Lower leg skin (tissue), 4 donors: Measurements from ENCODE around the gene CAMTA1. TPM values are rescaled to one million over a fixed set of nuclear protein-coding genes. Genes with fewer than 3 reads are reported as not detected.

ENCODE experiments used
- DNase-seq, 2 donors: peaks; one replicate each; pipeline ENCODE4 v3.0.0-alpha.2; 2019; ENCODE audit warnings: low spot score in 2 of 2
- H3K4me3 ChIP-seq: fragments of 200-600 bp; sonication (generic); 2 replicates; pipeline ENCODE4 v1.5.1; 2017; ENCODE audit warnings: mild to moderate bottlenecking, low read depth; ENCODE audit not compliant: poor library complexity, severe bottlenecking
- POLR2A ChIP-seq, 2 donors: fragments of 450-650 bp; IDR thresholded peaks; one replicate each; pipeline ENCODE4 v1.6.1; 2016 to 2017; ENCODE audit warnings: antibody characterized with exemption in 2 of 2, mild to moderate bottlenecking in 1 of 2, moderate library complexity in 1 of 2
- WGBS, 2 donors: methylation state at CpG; one replicate each; pipeline ENCODE4 v1.1.5; 2018; 5-methylcytosine and 5-hydroxymethylcytosine counted together
- intact Hi-C: fragments of 100-400 bp; cut with DNase I; formaldehyde crosslinking; loops from one replicate; pipeline ENCODE4 v1.15.0; 2023; ENCODE audit warnings: low total_unique reads
- total RNA-seq, 4 donors: library from RNA; depleted of rRNA; stranded (reverse); fragments of >200 nt; gene quantifications; one replicate each; pipeline ENCODE4 v1.1.0, GENCODE V29; 2016
- TF ChIP-seq, protein P1 (sequence below), 3 donors: fragments of 450-650 bp; IDR thresholded peaks; one replicate each; pipeline ENCODE4 v1.5.1; 2016; ENCODE audit warnings: antibody characterized with exemption in 3 of 3, mild to moderate bottlenecking in 3 of 3, moderate library complexity in 2 of 3

CAMTA1 gene
- total RNA-seq, 4 donors from 2014 or later, result 24.4 to 52.3 (median 32.9) TPM

DNA sequence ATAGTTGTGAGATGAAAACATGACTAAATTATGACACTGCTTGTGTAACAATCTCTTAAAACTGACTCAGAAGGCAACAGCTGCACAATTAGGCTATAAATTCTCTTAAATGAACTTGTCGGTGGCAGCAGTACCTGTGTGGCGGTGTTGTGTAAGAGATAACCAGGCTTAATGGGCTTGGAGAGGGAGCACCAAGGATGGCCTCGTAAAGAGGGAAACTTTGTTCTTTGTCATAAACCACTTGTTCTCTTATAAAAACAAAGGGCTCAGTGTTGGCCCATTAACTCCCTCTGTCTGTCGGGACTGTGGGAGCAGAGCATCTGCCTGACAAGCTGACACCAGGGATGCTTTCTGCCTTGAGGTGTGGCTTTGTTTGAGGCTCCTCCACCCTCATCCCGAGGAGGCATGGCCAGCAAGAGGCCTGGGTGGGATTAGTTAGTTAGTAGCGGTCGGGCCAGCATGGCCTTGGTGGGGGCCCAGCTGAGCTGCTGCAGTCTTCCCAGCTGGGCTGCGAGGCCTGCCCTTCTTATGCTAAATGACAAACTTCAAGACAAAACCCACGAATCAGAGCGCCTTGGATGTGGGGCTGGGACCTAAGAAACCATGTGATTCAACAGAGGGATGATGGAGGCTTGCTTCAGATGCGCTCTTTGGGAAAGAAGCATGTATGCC lies 171.4 kb downstream of the CAMTA1 start:
- WGBS, 2 donors, result 69 to 75% methylated on average over 11 of the region's 11 CpGs
- DNase-seq, result no peak
- no peak overlapping the region for H3K4me3 ChIP-seq
- TF ChIP-seq, protein P1, sequence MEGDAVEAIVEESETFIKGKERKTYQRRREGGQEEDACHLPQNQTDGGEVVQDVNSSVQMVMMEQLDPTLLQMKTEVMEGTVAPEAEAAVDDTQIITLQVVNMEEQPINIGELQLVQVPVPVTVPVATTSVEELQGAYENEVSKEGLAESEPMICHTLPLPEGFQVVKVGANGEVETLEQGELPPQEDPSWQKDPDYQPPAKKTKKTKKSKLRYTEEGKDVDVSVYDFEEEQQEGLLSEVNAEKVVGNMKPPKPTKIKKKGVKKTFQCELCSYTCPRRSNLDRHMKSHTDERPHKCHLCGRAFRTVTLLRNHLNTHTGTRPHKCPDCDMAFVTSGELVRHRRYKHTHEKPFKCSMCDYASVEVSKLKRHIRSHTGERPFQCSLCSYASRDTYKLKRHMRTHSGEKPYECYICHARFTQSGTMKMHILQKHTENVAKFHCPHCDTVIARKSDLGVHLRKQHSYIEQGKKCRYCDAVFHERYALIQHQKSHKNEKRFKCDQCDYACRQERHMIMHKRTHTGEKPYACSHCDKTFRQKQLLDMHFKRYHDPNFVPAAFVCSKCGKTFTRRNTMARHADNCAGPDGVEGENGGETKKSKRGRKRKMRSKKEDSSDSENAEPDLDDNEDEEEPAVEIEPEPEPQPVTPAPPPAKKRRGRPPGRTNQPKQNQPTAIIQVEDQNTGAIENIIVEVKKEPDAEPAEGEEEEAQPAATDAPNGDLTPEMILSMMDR (IDR thresholded peaks at IDR 0.05), result no peak
- TF ChIP-seq POLR2A (IDR thresholded peaks at IDR 0.05), result no peak
- intact Hi-C loops, result no loop called here

DNA sequence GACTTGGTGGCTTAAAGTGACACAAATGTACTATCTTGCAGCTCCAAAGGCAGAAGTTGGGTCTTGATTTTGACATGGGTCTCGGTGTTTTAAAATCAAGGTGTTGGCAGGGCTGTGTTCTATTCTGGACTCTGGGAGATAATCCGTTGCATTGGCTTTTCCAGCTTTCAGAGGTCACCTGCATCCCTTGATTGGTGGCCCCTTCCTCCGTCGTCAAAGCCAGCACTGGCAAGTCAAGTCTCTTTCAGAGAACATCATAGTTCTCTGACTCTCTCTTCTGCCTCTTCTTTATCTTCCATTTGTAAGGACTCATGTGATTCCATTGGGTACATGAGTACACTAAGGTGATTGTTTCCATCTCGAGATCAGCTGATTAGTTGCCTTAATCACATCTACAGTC lies 172.1 kb downstream of the CAMTA1 start:
- intact Hi-C loops, result no loop called here
- WGBS, 2 donors, result 93 to 94% methylated on average over 5 of the region's 5 CpGs
- TF ChIP-seq, protein P1 (IDR thresholded peaks at IDR 0.05), result no peak
- TF ChIP-seq POLR2A (IDR thresholded peaks at IDR 0.05), result no peak
- no peak overlapping the region for H3K4me3 ChIP-seq
- DNase-seq, result no peak

DNA sequence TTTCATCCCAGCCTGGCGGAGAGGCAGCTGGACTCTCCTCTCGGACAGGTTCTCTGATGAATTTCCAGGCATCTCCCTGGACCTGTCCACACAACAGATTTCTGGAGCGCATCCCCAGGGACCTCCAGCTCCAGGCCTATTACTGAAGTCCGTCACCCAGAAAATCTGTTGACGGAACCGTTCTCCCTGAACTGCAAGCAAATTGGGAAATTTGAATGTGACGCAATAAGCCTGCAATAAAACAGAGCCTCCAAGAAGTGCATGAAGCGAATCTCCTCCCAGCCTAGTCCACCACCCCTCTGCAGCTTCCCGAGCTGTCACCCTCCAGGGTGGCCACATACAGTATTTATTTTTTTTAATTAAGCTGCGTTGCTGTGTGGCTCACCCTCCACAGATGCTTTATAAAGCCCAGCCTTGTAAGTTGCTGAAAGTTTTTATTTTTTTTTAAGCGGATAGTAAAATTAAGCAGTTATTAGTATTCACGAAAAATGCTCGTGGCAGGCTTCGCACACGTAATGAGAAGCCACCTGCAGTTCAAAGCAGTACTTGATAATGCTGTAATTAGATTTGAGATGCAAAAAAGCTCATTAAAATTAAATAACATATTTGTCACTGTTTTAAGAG lies 173.3 kb downstream of the CAMTA1 start:
- 91 to 92% methylated on average over 15 of the region's 15 CpGs for WGBS, 2 donors
- DNase-seq, result no peak
- H3K4me3 ChIP-seq, result no peak overlapping the region
- intact Hi-C loops, result no loop called here
- no peak for TF ChIP-seq POLR2A (IDR thresholded peaks at IDR 0.05)
- TF ChIP-seq, protein P1 (IDR thresholded peaks at IDR 0.05), result no peak

DNA sequence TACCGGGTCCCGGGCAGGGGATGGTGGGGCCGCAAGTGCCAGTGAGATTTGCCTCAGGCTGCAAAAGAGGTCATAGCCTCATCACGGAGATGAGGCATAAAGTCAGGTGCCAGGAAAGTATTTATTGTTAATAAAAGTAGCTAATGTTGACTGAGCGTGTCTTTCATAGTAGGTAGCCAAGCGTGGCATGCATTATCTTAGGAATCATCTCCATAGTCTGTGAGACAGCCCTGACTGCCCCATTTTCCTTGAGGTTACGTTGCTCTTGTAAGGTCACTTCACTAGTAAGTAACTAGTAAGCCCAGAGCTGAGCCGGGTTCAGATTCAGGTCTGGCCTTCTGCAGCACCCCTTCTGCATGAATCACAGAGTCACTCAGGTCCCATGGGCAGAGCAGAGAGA lies 174.2 kb downstream of the CAMTA1 start:
- 78 to 84% methylated on average over 8 of the region's 8 CpGs for WGBS, 2 donors
- DNase-seq, result no peak
- intact Hi-C loops, result no loop called here
- H3K4me3 ChIP-seq, result no peak overlapping the region
- TF ChIP-seq, protein P1 (IDR thresholded peaks at IDR 0.05), result no peak
- TF ChIP-seq POLR2A (IDR thresholded peaks at IDR 0.05), result no peak

DNA sequence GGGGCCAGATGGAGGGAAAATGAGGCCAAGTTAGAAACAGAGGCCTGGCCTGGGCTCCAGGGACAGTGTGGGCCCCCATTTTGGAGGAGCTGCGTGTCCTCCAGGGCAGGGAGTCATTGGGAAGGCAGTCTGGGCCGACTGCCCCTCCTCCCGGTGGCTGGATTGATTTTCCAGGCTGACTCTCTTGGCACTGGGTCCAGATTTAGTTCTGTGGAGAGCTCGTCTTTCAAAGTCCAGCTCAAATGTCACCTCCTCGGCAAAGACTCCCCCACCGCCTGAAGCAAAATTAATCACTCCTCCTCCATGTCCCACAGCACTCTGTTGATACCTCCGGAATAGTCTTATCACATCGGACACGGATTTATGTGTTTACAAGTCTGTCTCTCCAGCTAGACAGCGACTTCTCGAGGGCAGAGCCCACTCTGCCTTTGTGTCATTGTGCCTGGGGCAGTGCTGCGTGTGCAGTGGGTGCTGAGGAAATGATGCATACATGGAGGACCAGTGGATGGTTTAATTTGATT lies 175.1 kb downstream of the CAMTA1 start:
- intact Hi-C loops, result no loop called here
- no peak for DNase-seq
- WGBS, 2 donors, result 28 to 34% methylated on average over 12 of the region's 12 CpGs

More for the DNA sequence above, 175.1 kb downstream of the CAMTA1 start:
- no peak overlapping the region for H3K4me3 ChIP-seq
- TF ChIP-seq, protein P1 (IDR thresholded peaks at IDR 0.05), result no peak
- no peak for TF ChIP-seq POLR2A (IDR thresholded peaks at IDR 0.05)
